Esophagus squamous epithelium (tissue), 5 donors: Measurements from ENCODE around the gene GPR132. TPM values are rescaled to one million over a fixed set of nuclear protein-coding genes. Genes with fewer than 3 reads are reported as not detected.
"Not testable (repeated sequence)": the region's sequence is repeated elsewhere in the genome, so short reads cannot be mapped to it uniquely, and the experiment has no call there.

Source experiments
- DNase-seq: peaks from one replicate; lab custom pipeline; 2025; lab: John Stamatoyannopoulos, UW
- H3K27ac ChIP-seq, 4 donors: fragments of 200-600 bp; sonication (generic); one replicate each; pipeline ENCODE4 v1.5.1; 2016 to 2019; ENCODE audit warnings: mild to moderate bottlenecking in 1 of 4
- H3K27me3 ChIP-seq, 4 donors: fragments of 200-600 bp; sonication (generic); 1 replicate in 3 of 4; 2 replicates in 1 of 4; pipeline versions ENCODE4 v1.5.1 to v1.6.0; 2017 to 2021; ENCODE audit warnings: antibody characterized with exemption in 1 of 4
- H3K36me3 ChIP-seq, 3 donors: fragments of 200-600 bp; sonication (generic); one replicate each; pipeline ENCODE4 v1.5.1; 2016 to 2019
- H3K4me1 ChIP-seq, 3 donors: fragments of 200-600 bp; sonication (generic); one replicate each; pipeline ENCODE4 v1.5.1; 2017 to 2019
- H3K4me3 ChIP-seq, 4 donors: fragments of 200-600 bp; sonication (generic); 1 replicate in 3 of 4; 2 replicates in 1 of 4; pipeline ENCODE4 v1.5.1; 2016 to 2019; ENCODE audit warnings: mild to moderate bottlenecking in 2 of 4, moderate library complexity in 1 of 4
- H3K9me3 ChIP-seq, 3 donors: fragments of 200-600 bp; sonication (generic); one replicate each; pipeline ENCODE4 v1.5.1; 2016 to 2019
- CTCF ChIP-seq, 6 experiments: fragments of 450-650 bp in 4 of 6; fragments of 200-600 bp in 2 of 6; sonication (generic) in 2 of 6; IDR thresholded peaks; one replicate each; pipeline ENCODE4 v1.5.1; 2016 to 2019; ENCODE audit warnings: antibody characterized with exemption in 6 of 6, mild to moderate bottlenecking in 4 of 6, moderate library complexity in 4 of 6
- POLR2A ChIP-seq, 4 donors: fragments of 450-650 bp; IDR thresholded peaks; one replicate each; pipeline ENCODE4 v1.6.1; 2017; ENCODE audit warnings: antibody characterized with exemption in 4 of 4, mild to moderate bottlenecking in 4 of 4, moderate library complexity in 3 of 4
- WGBS, 2 donors: methylation state at CpG; one replicate each; pipeline ENCODE4 v1.1.5; 2018; 5-methylcytosine and 5-hydroxymethylcytosine counted together
- intact Hi-C: fragments of 100-400 bp; cut with DNase I; formaldehyde crosslinking; loops from one replicate; pipeline ENCODE4 v1.15.0; 2022
- total RNA-seq, 4 donors: library from RNA; depleted of rRNA; stranded (reverse); fragments of >200 nt; gene quantifications; one replicate each; pipeline ENCODE4 v1.1.0, GENCODE V29; 2016
- donor health status: DM: yes; HTN: yes; CAD: no.

Gene GPR132
- total RNA-seq, 4 donors from 2014 or later: 0.79 to 5.0 (median 1.6) TPM

GRCh38 chr14:105039458-105040205 lies 25.6 kb downstream of the GPR132 start:
- no peak for TF ChIP-seq POLR2A (IDR thresholded peaks at IDR 0.05)
- TF ChIP-seq CTCF (IDR thresholded peaks at IDR 0.05): no peak
- DNase-seq: no peak
- no peak overlapping the region for H3K4me3 ChIP-seq
- H3K36me3 ChIP-seq: no peaks in the 10 kb centered on the region
- 79 to 81% methylated on average over 9 to 12 of the region's 14 CpGs for WGBS, 2 donors
- no peaks in the 10 kb centered on the region for H3K9me3 ChIP-seq
- H3K27me3 ChIP-seq: peaks cover 0 to 2% (median 0%) of the 10 kb centered on the region in 4 donors
- no peak overlapping the region for H3K27ac ChIP-seq
- H3K4me1 ChIP-seq: peaks cover 0 to 34% (median 0%) of the 10 kb centered on the region in 3 donors
- intact Hi-C loops: no loop called here

GRCh38 chr14:105035616-105036015 lies 29.6 kb downstream of the GPR132 start:
- WGBS, 2 donors: 72% methylated on average over 2 of the region's 2 CpGs
- H3K4me3 ChIP-seq, intact Hi-C loops, H3K9me3 ChIP-seq, H3K27ac ChIP-seq, DNase-seq, H3K36me3 ChIP-seq: not testable (repeated sequence)
- H3K4me1 ChIP-seq: peaks cover 0 to 23% (median 9%) of the 10 kb centered on the region in 3 donors
- H3K27me3 ChIP-seq: peaks cover 0 to 11% (median 0%) of the 10 kb centered on the region in 4 donors

GRCh38 chr14:105034315-105035039 lies 30.8 kb downstream of the GPR132 start:
- intact Hi-C loops: no loop called here

GRCh38 chr14:105033412-105033900 lies 31.8 kb downstream of the GPR132 start:
- DNase-seq: not testable (repeated sequence)

More at GRCh38 chr14:105034315-105035039, 30.8 kb downstream of the GPR132 start:
- H3K36me3 ChIP-seq: no peaks in the 10 kb centered on the region
- DNase-seq: no peak
- WGBS, 2 donors: 82 to 85% methylated on average over 17 of the region's 17 CpGs
- H3K27ac ChIP-seq: peak overlapping the region; percentile 21 to 89 (median 66)
- TF ChIP-seq CTCF (IDR thresholded peaks at IDR 0.05) (no peak), POLR2A (IDR thresholded peaks at IDR 0.05) (no peak)
- H3K4me3 ChIP-seq: no peak overlapping the region
- H3K27me3 ChIP-seq: peaks cover 0 to 11% (median 0%) of the 10 kb centered on the region in 4 donors
- H3K4me1 ChIP-seq: peaks cover 0 to 23% (median 9%) of the 10 kb centered on the region in 3 donors
- no peaks in the 10 kb centered on the region for H3K9me3 ChIP-seq

GRCh38 chr14:105032451-105032901 lies 32.8 kb downstream of the GPR132 start:
- H3K36me3 ChIP-seq, DNase-seq, intact Hi-C loops, H3K9me3 ChIP-seq: not testable (repeated sequence)
- Histone ChIP-seq H3K4me3 (peak overlapping the region in 2 of 4 donors; percentile 52 to 64), H3K27ac (peak overlapping the region; percentile 47 to 89 (median 66)), H3K27me3 (peaks cover 0 to 11% (median 0%) of the 10 kb centered on the region in 4 donors), H3K4me1 (peaks cover 0 to 38% (median 9%) of the 10 kb centered on the region in 3 donors)
- 62 to 89% methylated on average over 4 to 5 of the region's 5 CpGs for WGBS, 2 donors

More at GRCh38 chr14:105033412-105033900, 31.8 kb downstream of the GPR132 start:
- peaks cover 0 to 11% (median 0%) of the 10 kb centered on the region in 4 donors for H3K27me3 ChIP-seq
- H3K4me1 ChIP-seq: peaks cover 0 to 28% (median 9%) of the 10 kb centered on the region in 3 donors
- H3K27ac ChIP-seq: peak overlapping the region; percentile 47 to 89 (median 66)
- intact Hi-C loops, H3K36me3 ChIP-seq, H3K9me3 ChIP-seq: not testable (repeated sequence)
- peak overlapping the region; percentile 37 to 64 (median 48) for H3K4me3 ChIP-seq
- WGBS, 2 donors: 5 to 8% methylated on average over 39 to 42 of the region's 45 CpGs

GRCh38 chr14:105030836-105031396 lies 34.3 kb downstream of the GPR132 start:
- peaks cover 0 to 11% (median 0%) of the 10 kb centered on the region in 4 donors for H3K27me3 ChIP-seq
- no peak overlapping the region for H3K27ac ChIP-seq
- 83 to 88% methylated on average over 9 of the region's 9 CpGs for WGBS, 2 donors
- H3K9me3 ChIP-seq: no peaks in the 10 kb centered on the region
- DNase-seq: no peak
- H3K4me1 ChIP-seq: peaks cover 0 to 48% (median 9%) of the 10 kb centered on the region in 3 donors
- no peak for TF ChIP-seq POLR2A (IDR thresholded peaks at IDR 0.05)
- no peak for TF ChIP-seq CTCF (IDR thresholded peaks at IDR 0.05)
- no peaks in the 10 kb centered on the region for H3K36me3 ChIP-seq
- intact Hi-C loops: no loop called here
- no peak overlapping the region for H3K4me3 ChIP-seq
